Measurements from ENCODE around the gene MID1. TPM values are rescaled to one million over a fixed set of nuclear protein-coding genes. Genes with fewer than 3 reads are reported as not detected.

MID1 gene
- total RNA-seq, 4 donors from 2014 or later = 17.0 to 23.4 (median 19.0) TPM

DNA sequence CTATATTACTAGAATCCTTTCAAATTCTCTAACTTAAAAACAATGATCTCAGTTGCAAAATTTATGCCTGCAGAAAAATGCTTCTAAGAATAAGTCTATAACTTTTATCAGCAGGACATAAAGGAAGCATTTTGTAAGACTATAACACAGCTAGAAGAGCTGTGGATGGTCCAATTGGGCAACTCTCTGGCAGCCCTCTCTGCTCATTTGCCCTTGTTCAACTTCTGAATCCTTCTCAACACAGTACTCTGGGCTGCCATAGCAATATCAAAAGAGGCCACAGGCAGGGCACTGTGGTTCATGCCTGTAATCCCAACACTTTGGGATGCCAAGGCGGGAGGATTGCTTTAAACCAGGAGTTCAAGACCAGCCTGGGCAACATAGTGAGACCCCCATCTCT, 88.5 kb downstream of the MID1 start:
- TF ChIP-seq, protein P1, sequence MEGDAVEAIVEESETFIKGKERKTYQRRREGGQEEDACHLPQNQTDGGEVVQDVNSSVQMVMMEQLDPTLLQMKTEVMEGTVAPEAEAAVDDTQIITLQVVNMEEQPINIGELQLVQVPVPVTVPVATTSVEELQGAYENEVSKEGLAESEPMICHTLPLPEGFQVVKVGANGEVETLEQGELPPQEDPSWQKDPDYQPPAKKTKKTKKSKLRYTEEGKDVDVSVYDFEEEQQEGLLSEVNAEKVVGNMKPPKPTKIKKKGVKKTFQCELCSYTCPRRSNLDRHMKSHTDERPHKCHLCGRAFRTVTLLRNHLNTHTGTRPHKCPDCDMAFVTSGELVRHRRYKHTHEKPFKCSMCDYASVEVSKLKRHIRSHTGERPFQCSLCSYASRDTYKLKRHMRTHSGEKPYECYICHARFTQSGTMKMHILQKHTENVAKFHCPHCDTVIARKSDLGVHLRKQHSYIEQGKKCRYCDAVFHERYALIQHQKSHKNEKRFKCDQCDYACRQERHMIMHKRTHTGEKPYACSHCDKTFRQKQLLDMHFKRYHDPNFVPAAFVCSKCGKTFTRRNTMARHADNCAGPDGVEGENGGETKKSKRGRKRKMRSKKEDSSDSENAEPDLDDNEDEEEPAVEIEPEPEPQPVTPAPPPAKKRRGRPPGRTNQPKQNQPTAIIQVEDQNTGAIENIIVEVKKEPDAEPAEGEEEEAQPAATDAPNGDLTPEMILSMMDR (IDR thresholded peaks at IDR 0.05) = no peak
- TF ChIP-seq EP300 (IDR thresholded peaks at IDR 0.05) (no peak), POLR2AphosphoS5 (IDR thresholded peaks at IDR 0.05) (no peak), POLR2A (IDR thresholded peaks at IDR 0.05) (no peak)
- 100% methylated on average over 1 of the region's 1 CpG; no CpG with 5 or more reads in 1 of the 2 donors for WGBS, 2 donors (ENCODE audit: low coverage in 1 of 2)
- ATAC-seq = no peak
- Histone ChIP-seq H3K4me3 (no peak overlapping the region), H3K27me3 (no peaks in the 10 kb centered on the region), H3K27ac (no peak overlapping the region), H3K4me1 (no peaks in the 10 kb centered on the region), H3K36me3 (no peaks in the 10 kb centered on the region), H3K9me3 (no peaks in the 10 kb centered on the region)

DNA sequence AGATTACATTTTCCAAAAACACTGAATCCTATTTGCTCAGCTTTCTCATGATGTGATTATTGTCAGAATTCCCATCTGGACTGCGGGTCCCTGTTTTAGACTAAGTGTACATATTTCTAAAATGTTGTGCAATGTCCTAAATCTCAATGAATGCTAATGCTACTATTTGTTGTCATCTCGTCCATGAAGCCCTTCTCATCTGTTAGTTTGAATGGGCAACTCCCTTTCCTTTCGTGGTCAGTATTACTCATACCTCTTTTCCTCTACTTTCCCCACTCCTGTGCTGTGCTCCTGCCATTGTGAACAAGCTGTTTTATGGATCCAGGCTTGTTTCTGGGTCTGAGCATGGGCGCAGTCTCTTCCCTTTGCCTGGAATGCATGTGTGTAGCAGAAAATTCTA, 91.0 kb downstream of the MID1 start:
- H3K9me3 ChIP-seq = no peaks in the 10 kb centered on the region
- no peak overlapping the region for H3K27ac ChIP-seq
- no peaks in the 10 kb centered on the region for H3K36me3 ChIP-seq
- no peaks in the 10 kb centered on the region for H3K4me1 ChIP-seq
- ATAC-seq = peak; percentile 55
- 57 to 65% methylated on average over 4 of the region's 4 CpGs for WGBS, 2 donors (ENCODE audit: low coverage in 1 of 2)
- H3K27me3 ChIP-seq = no peaks in the 10 kb centered on the region
- no peak overlapping the region for H3K4me3 ChIP-seq
- TF ChIP-seq POLR2A (IDR thresholded peaks at IDR 0.05) (no peak), POLR2AphosphoS5 (IDR thresholded peaks at IDR 0.05) (no peak), EP300 (IDR thresholded peaks at IDR 0.05) (no peak)
- TF ChIP-seq, protein P1 (IDR thresholded peaks at IDR 0.05) = no peak

DNA sequence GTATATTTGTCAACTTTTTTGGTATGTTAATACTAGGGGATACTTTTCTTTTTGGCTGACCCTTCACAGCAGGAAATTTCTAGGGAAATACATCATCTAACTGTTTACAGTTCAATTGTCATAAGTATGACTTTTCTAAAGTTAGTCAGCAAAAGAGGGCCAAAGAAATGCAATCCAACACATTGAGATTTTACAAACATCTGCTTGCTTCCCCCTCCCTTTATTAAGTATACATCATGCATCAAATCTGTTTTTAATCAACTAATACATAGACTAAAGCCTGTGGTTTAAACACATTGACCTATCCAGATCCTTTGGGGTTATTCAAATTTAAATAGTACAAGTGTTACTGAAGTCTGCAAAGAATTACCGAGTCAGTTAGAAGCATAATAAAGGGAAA, 93.9 kb downstream of the MID1 start:
- Histone ChIP-seq H3K27me3 (no peaks in the 10 kb centered on the region), H3K36me3 (no peaks in the 10 kb centered on the region), H3K4me3 (no peak overlapping the region), H3K27ac (no peak overlapping the region), H3K9me3 (no peaks in the 10 kb centered on the region), H3K4me1 (no peaks in the 10 kb centered on the region)
- 50 to 67% methylated on average over 1 of the region's 1 CpG for WGBS, 2 donors (ENCODE audit: low coverage in 1 of 2)
- TF ChIP-seq, protein P1 (IDR thresholded peaks at IDR 0.05) = no peak
- TF ChIP-seq POLR2A (IDR thresholded peaks at IDR 0.05) = no peak
- no peak for TF ChIP-seq EP300 (IDR thresholded peaks at IDR 0.05)
- no peak for TF ChIP-seq POLR2AphosphoS5 (IDR thresholded peaks at IDR 0.05)
- ATAC-seq = no peak

DNA sequence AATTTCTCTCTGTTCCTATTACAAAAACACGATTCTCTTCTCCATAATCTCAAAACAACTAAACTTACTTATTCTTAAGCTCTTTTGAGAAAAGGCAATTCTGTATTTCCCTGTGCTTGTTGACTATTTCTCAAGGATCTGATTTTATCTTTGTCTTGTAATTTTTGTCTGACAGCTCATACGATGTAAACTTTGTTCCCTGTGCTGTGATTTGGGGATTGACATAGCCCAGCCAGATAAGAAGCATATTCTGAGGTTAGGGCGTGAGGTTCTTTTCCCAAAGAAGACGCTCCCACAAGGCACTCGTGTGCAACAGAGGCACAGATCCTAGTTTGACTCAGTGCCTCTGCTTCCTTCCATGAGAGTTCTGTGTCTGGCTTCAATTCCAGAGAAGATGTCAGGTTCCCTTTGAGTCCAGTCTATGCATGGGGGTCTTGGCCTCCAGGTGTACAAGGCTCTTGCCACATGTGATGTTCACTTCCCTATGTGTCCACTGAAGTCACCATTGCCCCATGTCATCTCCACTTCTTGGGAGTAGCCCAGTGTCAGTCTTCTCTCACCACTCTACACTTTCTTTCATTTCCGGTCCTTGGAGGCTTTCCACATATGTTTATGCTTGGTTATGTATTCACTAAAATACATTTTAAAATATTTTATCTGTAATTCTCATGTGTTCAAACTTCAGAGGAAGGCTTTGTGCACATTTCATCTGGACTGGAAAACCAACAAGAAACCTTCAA, 94.8 kb downstream of the MID1 start:
- Histone ChIP-seq H3K36me3 (no peaks in the 10 kb centered on the region), H3K4me3 (no peak overlapping the region), H3K27me3 (no peaks in the 10 kb centered on the region), H3K27ac (no peak overlapping the region), H3K9me3 (no peaks in the 10 kb centered on the region), H3K4me1 (no peaks in the 10 kb centered on the region)
- TF ChIP-seq, protein P1 (IDR thresholded peaks at IDR 0.05) = no peak
- TF ChIP-seq EP300 (IDR thresholded peaks at IDR 0.05) = no peak
- no peak for TF ChIP-seq POLR2AphosphoS5 (IDR thresholded peaks at IDR 0.05)
- TF ChIP-seq POLR2A (IDR thresholded peaks at IDR 0.05) = no peak
- no peak for ATAC-seq
- WGBS, 2 donors (ENCODE audit: low coverage in 1 of 2) = 61 to 66% methylated on average over 4 to 6 of the region's 6 CpGs

DNA sequence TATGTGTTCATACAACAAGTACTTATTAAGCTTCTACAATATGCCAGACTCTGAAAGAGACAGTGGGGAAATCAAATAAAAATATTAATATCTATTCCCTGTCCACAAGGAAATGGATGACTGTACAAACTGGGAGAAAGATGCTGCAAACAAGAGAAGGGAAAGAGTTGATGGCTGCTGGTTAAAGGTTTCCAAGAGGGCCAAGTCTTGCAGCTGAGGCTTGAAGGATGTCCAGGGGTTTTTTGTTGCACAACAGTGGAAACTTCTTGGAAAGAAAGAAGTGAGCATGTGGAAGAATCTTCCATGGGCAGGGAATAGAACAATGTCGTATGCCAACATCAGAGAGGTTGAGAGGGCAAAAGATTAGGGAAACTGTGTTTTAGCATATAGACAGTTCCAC, 95.8 kb downstream of the MID1 start:
- 67 to 71% methylated on average over 1 of the region's 1 CpG for WGBS, 2 donors (ENCODE audit: low coverage in 1 of 2)
- H3K4me3 ChIP-seq = no peak overlapping the region
- H3K27me3 ChIP-seq = no peaks in the 10 kb centered on the region
- ATAC-seq = peak; percentile 34
- TF ChIP-seq, protein P1 (IDR thresholded peaks at IDR 0.05) = no peak
- no peak for TF ChIP-seq POLR2AphosphoS5 (IDR thresholded peaks at IDR 0.05)
- H3K36me3 ChIP-seq = no peaks in the 10 kb centered on the region
- no peak overlapping the region for H3K27ac ChIP-seq
- H3K9me3 ChIP-seq = no peaks in the 10 kb centered on the region
- H3K4me1 ChIP-seq = no peaks in the 10 kb centered on the region
